ENCODE measurements around the gene CCSER2. TPM values are rescaled to one million over a fixed set of nuclear protein-coding genes. Genes with fewer than 3 reads are reported as not detected.

Gene CCSER2
- total RNA-seq, 1 experiment from 2014 or later: 28.9 TPM

GRCh38 chr10:84340632-84341537, 12.5 kb downstream of the CCSER2 start:
- CTCF ChIA-PET: interaction anchor here (1.0 to 3.1 kb wide), 4 partner anchors 11 to 196 kb away, joined by 3 to 11 read pairs (median 6); no protein-coding TSS in a partner anchor
- peaks cover 37% of the 10 kb centered on the region for H3K79me2 ChIP-seq (ENCODE audit: insufficient read depth, low read length)

More at GRCh38 chr10:84340632-84341537, 12.5 kb downstream of the CCSER2 start:
- TF ChIP-seq CBX3 (IDR thresholded peaks at IDR 0.05; ENCODE audit: low read depth): no peak
- TF ChIP-seq ZNF274 (IDR thresholded peaks at IDR 0.05; ENCODE audit: low read depth, low read length): no peak
- TF ChIP-seq TCF7L2 (IDR thresholded peaks at IDR 0.05; ENCODE audit: borderline replicate concordance, extremely low read depth, insufficient read depth, insufficient read length): no peak
- TF ChIP-seq, protein P1, sequence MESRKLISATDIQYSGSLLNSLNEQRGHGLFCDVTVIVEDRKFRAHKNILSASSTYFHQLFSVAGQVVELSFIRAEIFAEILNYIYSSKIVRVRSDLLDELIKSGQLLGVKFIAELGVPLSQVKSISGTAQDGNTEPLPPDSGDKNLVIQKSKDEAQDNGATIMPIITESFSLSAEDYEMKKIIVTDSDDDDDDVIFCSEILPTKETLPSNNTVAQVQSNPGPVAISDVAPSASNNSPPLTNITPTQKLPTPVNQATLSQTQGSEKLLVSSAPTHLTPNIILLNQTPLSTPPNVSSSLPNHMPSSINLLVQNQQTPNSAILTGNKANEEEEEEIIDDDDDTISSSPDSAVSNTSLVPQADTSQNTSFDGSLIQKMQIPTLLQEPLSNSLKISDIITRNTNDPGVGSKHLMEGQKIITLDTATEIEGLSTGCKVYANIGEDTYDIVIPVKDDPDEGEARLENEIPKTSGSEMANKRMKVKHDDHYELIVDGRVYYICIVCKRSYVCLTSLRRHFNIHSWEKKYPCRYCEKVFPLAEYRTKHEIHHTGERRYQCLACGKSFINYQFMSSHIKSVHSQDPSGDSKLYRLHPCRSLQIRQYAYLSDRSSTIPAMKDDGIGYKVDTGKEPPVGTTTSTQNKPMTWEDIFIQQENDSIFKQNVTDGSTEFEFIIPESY (IDR thresholded peaks at IDR 0.05; ENCODE audit: extremely low read depth, insufficient replicate concordance, low read length): no peak
- TF ChIP-seq POLR2A (IDR thresholded peaks at IDR 0.05; ENCODE audit: borderline replicate concordance, extremely low read depth, insufficient read depth, insufficient read length): no peak
- TF ChIP-seq SIN3A (IDR thresholded peaks at IDR 0.05; ENCODE audit: low read depth): no peak
- TF ChIP-seq CTCF (IDR thresholded peaks at IDR 0.05 in 2 of 3, conservative IDR thresholded peaks at IDR 0.05 in 1 of 3; ENCODE audit: borderline replicate concordance in 1 of 3, insufficient read depth in 1 of 3, low read depth in 2 of 3, low read length in 2 of 3): no peak
- no peak for TF ChIP-seq FOSL1 (IDR thresholded peaks at IDR 0.05; ENCODE audit: low read depth)
- no peak for TF ChIP-seq JUND (IDR thresholded peaks at IDR 0.05)
- no peak for TF ChIP-seq YY1 (IDR thresholded peaks at IDR 0.05; ENCODE audit: extremely low read depth, insufficient replicate concordance, low read depth, low read length)
- TF ChIP-seq EGR1 (IDR thresholded peaks at IDR 0.05; ENCODE audit: low read depth): no peak
- no peak for TF ChIP-seq ATF3 (IDR thresholded peaks at IDR 0.05)
- no peak for TF ChIP-seq CEBPB (IDR thresholded peaks at IDR 0.05; ENCODE audit: low read depth)
- TF ChIP-seq SP1 (IDR thresholded peaks at IDR 0.05; ENCODE audit: low read depth): no peak
- no peak overlapping the region for H3K27ac ChIP-seq (ENCODE audit: low read depth, low read length)
- no peak overlapping the region for H3K9ac ChIP-seq (ENCODE audit: low read length)
- H3K36me3 ChIP-seq (ENCODE audit: control insufficient read depth in 1 of 2, insufficient read depth in 2 of 2, low read length in 2 of 2): no peaks in the 10 kb centered on the region
- RAD21 ChIA-PET (ENCODE audit: low non-redundant PET in 1 of 2, low total read pairs in 2 of 2, uncharacterized antibody in 2 of 2, unreplicated experiment in 2 of 2): no interaction called here
- H3K9me2 ChIP-seq (ENCODE audit: insufficient read depth): no peaks in the 10 kb centered on the region
- ATAC-seq: no peak
- BruUV-seq (replicated peaks): no TSS peak
- H3K4me1 ChIP-seq (ENCODE audit: control insufficient read depth in 1 of 2, insufficient read depth in 2 of 2, low read length in 2 of 2): no peaks in the 10 kb centered on the region
- no peak overlapping the region for H3K4me2 ChIP-seq (ENCODE audit: low read length)
- H4K20me1 ChIP-seq (ENCODE audit: insufficient read depth): no peaks in the 10 kb centered on the region
- H3K9me3 ChIP-seq (ENCODE audit: control insufficient read depth in 1 of 2, insufficient read depth in 1 of 2, low read depth in 1 of 2, low read length in 2 of 2): no peaks in the 10 kb centered on the region
- intact Hi-C loops (cut with micrococcal nuclease): no loop called here
- POLR2A ChIA-PET: no interaction called here
- H3K4me3 ChIP-seq (replicated peaks in 1 of 2; ENCODE audit: low read depth in 1 of 2, low read length in 2 of 2): no peak overlapping the region
- no peaks in the 10 kb centered on the region for H3K27me3 ChIP-seq (ENCODE audit: insufficient read depth, low read length)
- H2AFZ ChIP-seq (ENCODE audit: low read depth, low read length, poor library complexity, severe bottlenecking): no peak overlapping the region
- DNase-seq (ENCODE audit: low read depth, low spot score): no peak
